Inferior parietal cortex (tissue), 1 donor: Measurements from ENCODE around the gene LBH.
"Not testable (repeated sequence)": the region's sequence is repeated elsewhere in the genome, so short reads cannot be mapped to it uniquely, and the experiment has no call there.

Experiments
- DNase-seq: peaks from one replicate; pipeline ENCODE4 v3.0.0-alpha.2; 2016; ENCODE audit errors: extremely low spot score

The LBH gene

DNA sequence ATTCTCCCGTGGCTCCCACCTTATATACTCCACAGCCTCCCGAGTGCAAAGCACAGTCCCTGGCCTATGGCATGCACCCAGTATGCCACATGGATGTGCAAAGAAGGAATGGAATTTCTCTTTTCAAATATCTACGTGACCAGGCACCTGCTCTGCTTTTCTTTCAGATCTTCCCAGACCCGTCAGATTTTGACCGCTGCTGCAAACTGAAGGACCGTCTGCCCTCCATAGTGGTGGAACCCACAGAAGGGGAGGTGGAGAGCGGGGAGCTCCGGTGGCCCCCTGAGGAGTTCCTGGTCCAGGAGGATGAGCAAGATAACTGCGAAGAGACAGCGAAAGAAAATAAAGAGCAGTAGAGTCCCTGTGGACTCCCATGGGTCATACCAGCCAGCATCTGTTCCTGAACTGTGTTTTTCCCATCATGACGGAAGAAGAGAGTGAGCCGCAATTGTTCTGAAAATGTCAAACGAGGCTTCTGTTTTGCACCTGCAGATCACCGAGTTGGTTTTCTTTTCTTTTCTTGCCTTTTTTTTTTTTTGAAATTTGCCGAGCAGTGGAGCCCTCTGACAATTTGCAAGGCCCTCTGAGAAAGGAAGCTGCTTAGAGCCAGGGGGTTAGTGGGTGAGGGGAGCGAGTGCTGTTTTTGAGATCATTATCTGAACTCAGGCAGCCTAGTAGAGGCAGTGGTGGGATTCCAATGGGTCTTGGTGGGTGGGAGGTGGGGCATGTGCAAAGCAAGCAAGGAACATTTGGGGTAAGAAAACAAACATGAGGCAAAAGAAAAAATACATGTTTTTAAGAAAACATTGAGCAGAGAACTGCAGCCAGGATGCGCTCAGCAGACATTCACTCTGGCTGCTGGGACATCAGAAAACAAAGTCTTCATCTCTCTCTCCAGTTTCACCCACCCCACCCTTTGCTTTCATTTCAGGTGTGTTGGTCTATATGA lies 26.2 kb downstream of the LBH start:
- no peak for DNase-seq

DNA sequence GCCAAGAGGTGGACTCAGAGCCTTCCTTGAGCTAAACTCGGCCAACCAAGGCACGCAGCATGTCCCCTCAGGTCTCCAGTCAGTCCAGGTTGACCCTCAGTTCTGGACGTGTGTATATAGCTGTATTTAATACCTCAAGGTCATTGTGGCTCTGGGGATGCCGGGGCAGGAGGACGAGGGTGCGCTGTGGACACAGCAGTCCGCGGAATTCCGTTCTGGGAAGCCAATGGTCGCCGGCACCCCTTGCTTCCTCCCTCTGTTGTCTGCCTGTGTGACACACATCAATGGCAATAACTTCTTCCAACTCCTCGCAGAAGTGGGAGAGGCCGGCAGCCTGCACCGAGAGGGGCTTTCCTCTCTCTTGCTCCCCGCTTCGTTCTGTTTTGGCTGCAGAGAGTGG lies 27.7 kb downstream of the LBH start:
- no peak for DNase-seq

DNA sequence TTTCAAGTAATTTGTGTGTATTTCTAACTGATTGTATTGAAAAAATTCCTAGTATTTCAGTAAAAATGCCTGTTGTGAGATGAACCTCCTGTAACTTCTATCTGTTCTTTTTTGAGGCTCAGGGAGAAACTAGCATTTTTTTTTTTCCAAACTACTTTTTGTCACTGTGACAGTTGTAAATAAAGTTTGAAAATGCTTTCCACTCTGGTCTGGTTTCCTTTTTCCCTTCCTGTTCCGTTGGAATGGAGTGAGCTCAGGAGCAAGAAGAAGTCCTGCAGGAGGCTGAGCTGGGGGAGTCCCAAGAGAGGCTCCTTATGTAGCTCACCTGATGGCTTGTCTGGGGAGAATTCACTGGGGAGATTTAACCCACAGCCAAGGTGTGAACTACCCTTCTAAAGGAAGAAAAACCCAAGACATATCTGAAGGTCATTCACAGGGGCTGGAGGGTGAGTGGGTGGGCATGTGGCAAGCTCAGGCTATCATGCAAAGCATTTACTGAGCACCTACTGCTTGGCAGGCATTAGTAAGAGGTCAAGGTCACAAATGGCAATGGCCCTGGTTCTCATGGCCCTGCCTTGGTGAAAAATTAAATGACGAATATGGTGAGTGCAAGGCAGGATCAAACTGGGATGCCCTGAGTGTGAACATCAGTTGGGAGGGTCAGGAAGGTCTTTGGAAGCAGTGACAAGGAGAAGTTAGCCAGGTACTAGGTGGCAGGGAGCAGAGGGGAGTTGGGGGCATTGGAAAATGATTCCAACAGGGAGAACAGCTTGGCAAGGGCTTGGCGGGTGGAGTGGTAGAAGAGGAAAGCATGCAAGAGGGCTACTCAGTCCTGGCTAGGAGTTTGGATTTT lies 28.7 kb downstream of the LBH start:
- no peak for DNase-seq

DNA sequence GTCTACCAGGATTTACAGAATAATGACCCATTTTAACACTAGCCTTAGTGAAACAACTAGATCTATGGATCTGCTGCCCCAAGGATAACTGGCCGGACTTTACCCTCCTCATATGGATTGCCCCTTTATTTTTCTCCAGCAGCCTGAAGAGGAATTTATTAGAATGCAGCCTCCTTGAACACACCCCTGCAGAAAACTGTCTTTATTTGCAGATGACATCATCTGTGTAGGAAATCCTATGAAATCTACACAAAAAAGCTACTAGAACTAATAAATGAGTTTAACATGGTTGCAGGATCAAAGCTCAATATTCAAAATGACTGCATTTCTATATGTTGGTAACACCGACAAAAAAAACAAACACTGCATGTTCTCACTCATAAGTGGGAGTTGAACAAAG lies 29.6 kb downstream of the LBH start:
- DNase-seq, result no peak

DNA sequence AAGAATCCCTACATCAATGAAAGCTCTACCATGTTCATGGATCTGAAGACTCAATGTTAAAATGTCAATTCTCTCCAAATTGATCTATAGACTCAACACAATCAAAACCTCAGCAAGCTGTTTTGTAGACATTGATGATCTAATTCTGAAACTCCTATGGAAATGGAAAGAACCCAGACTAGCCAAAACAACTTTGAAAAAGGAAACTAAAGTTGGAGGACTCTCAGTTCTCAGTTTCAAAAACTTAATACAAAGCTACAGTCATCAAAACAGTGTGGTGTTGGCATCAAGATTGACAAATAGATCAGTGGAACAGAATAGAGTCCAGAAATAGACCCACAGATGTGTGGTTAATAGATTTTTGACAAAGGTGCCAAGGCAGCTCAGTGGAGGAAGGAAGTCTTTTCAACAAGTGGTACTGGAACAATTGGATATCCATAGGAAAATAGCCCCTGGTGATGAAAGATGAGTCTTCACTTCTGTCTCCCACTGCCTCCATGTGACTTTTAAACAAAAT lies 30.4 kb downstream of the LBH start:
- DNase-seq, result no peak

DNA sequence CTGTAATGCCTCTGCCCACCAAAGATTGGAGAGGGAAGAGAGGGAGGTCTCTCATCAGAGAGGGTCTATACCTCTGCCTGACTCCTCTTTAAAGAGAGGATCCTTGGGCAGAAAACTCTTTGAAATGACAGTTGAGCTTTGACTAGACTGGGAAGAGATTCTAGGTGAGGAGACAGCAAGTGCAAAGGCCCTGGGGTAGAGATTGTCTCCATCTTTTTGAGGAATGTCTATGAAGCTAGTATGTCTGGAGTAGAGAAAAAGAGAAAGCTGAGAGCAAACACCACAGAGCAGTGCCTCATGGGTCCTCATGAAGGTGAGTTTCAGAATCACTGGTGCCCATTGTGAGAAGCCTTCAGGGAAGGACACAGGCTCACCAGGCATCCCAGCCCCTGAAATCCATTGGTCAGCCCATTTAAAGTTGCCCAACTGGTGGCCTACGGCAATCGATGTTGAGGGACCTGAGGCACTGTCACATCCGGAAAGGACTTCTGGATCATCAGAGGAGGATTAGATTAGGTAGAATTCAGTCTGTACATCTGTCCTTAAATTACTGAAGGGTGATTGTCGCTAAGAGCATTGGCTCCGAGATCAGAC lies 31.5 kb downstream of the LBH start:
- no peak for DNase-seq

DNA sequence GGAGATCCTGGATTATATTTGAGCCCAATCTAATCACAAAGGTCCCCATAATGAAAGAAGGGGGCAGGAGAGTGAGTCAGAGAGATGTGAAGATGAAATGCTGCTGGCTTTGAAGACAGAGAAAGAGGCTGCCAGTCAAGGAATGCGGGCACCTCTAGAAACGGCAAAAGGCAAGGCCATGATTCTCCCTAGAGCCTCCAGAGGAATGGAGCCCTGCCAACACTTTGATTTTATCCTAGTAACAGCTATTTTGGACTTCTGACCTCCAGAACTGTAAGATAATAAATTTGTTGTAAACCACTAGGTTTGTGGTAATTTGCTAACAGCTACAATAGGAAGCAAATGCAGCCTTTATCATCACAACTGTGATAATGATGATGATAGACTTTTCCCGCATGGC lies 32.9 kb downstream of the LBH start:
- no peak for DNase-seq

DNA sequence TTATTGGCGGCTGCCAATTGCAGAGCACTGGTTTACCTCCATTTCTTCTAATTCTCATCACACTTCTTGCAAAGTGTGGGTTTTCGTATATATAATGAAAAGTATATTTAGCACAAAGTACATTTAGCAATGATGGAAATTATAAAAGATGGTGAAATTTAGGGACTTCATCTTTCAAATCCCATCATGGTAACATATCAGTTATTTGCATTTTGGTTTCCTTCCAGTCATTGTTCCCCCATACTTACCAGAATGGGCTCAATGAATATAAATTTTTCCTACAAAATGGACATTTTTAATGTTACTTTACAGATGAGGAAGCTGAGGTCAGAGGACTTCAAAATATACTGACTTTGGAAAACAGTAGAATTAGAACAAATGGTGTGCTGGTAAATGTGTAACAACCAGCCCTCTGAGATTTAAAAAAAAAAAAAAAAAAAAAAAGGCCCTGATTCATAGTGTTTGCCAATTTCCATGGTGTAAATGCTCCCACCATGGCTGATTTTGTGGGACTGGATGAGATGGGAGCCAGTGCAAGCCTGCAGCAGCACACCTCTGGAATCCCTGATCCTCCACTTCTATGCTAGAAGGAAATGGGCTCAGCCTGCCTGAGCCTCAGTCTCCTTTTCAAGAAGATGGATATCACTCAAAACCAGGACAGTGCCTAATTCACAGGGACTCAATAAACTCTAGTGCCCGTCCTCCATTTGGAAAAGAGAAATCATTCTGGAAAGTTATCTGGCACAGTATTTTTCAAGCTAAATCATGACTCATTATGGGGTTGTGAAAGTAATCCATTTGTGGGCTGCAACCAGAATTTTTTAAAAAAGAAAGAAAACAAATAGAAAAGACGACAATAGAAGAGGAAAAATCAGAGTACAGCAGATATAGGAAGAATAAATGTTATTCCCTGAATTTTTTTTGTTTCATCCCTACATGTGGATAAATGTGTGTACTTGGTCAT lies 34.0 kb downstream of the LBH start:
- no peak for DNase-seq

DNA sequence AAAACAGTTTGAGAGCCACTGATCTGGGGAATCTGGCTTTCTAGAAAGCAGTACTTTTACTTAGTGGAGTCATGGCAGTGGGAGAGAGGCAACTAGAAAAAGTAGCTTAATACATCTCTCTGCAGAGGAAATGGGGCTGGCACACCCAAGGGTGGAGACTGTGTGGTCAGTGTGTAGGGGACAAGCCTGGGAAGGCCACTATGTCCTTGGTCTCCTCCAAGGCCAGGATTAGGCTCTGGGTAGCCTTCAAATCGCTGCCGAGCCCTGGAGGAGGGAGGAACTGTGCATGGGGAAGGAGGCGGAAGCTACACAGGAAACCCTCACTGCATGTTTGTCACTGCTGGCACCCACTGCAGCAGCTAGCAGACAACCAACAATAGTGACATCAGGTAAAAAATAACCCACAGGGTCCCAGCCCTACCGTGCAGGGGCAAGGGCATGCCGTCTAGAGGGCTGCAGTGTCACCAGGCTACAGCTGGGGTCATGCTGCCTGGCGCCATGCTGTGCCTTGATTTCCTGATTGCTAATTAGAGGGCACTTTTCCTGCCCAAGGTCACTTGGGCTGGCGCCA lies 34.8 kb downstream of the LBH start:
- DNase-seq, result no peak

DNA sequence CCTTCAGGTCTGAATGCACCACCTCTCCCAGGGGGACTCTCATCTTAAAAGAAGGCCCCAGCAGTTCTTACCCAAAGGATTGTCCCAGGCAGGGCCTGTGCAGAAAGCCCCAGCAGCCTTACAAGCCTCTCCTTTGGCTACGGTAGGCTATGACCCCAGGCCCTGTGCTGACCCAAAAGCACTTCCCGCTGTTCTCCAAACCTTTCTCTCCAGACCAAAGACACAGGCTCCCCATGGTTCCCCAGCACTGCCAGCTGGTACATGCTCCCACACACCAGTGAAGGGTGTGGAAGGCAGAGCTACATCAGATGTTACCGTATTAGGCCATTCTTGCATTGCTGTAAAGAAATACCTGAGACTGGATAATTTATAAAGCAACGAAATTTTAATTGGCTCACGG lies 35.4 kb downstream of the LBH start:
- DNase-seq, result no peak

DNA sequence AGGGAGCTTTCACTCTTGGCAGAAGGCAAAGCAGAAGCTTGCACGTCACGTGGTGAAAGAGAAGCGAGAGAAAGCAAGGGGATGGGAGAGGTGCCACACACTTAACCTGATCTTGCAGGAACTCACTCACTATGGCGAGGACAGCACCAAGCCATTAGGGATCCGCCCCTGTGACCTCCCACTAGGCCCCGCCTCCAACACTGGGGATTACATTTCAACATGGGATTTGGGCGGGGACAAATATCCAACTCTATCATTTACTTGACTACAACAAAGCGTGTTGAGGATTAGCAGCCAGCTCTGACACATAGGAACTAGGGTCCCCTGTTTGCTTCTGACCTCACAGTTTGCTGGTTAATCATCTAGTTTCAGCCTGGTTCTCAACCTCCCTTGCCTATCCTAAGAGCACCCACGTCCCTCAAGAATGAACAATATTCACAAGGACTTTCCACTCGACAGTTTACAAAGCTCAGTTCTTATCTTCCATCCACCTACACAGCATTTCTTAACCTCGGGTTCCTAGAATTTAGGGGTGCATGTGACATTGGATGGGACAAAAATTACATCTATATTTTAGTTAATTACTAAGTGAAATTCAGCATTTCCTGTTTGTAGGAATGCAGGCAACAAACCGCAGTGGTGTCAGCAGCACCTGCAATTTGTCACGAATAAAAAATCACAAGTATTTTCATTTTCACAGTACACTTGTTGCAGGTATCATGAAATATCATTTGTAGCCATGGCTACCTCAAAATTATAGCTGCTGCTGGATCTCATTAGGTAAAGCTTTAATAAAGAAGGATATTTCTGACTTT lies 36.0 kb downstream of the LBH start:
- no peak for DNase-seq

DNA sequence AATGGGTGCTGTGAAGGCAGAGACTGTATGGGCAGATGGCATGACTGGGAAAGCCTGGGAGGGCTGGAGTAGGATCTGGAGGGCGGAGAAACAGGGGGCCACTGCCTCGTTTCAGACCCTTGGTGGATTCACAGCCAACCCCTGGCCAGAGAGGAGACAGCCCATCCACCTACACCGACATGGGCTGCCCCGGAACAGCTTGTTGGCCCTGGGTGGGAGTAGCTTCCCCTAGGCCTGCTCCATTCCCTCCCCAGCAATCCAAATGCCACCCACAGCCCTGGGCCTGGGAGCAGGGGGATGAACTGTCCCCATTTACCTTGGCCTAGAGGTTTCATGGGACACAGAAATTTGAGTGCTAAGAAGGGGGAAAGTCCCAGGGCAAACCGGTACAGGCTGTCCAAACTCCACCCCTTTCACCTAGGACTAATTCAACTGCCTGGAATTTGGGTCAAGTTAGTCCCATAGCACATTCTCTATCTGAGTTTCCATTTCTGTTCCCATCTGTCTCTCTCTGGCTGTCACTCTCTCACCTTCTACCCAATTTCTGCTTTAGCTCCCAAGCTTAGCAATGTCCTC lies 37.0 kb downstream of the LBH start:
- no peak for DNase-seq

DNA sequence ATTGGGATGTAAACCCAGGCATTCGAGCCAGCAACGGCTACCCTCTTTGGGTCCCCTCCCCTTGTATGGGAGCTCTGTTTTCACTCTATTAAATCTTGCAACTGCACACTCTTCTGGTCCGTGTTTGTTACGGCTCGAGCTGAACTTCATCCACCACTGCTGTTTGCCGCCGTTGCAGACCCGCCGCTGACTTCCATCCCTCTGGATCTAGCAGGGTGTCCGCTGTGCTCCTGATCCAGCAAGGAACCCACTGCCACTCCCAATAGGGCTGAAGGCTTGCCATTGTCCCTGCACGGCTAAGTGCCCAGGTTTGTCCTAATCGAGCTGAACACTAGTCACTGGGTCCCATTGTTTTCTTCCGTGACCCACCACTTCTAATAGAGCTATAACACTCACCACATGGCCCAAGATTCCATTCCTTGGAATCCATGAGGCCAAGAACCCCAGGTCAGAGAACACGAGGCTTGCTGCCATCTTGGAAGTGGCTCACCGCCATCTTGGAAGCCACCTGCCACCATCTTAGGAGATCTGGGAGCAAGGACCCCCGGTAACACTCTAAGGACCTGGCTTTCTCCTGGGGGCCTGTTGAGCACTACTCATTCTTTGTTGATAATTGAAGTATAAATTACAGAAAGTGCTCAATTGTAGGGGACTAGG lies 37.9 kb downstream of the LBH start:
- not testable (repeated sequence) for DNase-seq

DNA sequence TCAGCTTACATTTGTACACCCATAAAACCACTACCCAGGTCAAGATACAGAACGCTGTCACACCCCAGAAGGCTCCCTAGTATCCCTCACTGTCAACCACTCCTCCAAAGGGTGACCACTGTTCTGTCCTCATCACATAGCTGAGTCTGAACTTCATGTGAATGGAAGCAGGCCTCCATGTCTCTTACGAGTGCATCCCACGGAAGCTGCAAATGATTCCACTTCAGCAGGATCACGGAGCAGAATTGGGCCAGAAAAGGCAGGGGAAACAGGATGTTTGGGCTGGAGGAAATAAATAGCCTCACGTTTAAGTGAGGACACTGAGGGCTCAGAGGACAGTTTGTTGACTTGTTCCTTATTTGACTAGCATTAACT lies 38.4 kb downstream of the LBH start:
- no peak for DNase-seq

DNA sequence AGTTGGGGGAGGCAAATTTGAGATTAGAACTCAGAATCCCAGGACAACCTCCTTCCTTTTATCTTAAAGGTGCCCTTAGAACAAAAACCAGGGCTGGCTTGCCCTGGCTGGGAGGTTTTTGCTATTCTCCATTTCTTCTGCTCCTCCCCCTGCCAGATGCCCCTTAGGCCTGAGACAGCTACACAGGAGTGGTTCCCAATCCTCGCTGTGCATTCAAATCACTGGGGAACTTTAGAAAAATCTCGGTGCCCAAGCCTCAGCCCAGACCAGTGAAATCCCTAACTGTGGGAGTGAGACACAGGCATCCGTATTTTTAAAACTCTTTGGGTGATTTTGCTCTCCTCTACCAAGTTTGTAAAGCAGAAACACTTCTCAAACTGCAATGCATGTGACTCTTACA lies 38.8 kb downstream of the LBH start:
- no peak for DNase-seq

DNA sequence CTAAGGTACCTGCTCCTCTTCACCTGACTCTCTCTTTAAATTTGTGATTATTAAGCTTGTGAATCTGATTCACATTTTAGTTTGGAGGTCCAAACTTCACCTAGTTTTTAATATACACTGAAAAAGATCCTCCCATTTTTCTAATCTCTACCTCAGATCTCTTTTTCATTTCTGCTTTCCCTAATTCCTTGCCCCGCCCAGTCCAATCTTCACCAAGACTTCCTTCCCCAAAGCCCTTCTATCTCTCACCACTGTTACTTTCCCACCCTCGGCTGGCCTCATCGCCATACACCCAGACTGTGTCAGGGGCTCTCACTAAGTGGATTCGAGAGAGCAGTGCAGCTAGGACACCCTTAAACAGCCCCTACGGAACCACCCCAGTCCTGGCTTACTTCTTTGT lies 40.0 kb downstream of the LBH start:
- DNase-seq, result no peak

DNA sequence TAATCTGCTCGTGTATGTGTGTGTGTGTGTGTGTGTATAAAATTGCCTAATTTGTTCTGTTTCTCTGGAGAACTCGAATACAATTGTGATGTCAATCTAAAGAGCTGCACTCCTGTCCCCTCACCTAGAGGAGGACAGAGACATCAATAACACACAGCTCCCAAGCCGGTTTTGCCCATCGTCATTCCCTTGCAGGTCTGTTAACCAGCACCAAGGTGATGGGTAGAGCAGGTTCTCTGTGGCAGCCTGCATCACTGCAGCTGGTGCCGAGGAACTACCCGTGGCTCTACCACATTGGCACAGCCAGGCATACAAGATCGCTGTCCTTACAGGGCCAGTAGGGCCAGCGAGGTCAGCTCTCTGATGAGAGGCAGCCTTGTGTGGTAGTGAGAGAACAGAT lies 41.0 kb downstream of the LBH start:
- no peak for DNase-seq

DNA sequence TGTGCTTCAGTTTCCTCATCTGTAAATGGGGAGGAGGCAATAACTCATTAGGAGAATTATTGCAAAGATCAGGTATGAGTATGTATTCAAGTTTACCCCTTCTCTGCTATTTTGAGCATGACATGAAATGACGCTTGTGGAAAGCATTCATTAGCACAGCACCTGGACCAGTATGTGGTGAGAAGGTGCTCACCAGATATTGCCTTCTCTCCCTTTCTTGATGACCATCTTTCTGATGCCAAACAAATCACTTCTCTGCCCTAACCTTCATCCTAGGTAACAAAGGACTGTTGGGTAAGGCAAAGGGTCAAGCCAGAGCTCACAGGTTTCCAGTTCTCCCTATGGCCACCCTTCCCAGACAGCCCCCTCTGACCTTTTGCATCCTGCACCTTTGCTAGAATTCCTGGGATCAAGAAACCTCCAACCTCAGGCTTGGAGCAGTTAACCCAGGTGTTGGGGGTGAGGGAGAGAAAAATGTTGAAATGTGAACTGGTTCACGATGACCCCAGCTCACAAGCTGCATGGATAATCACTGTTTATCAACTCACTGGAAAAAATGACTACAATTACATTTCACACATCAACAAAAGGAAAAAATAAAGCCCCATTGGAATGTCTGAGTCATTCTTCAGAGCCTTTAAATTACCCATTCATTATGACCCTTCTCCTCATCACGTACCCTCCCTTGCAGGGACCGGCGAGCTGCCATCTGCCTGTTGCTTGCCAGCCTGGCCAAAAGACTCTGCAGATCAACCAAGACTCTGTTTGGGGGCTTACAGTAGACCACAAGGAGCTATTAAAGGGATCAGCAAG lies 41.6 kb downstream of the LBH start:
- DNase-seq, result no peak
